Epithelial cell of proximal tubule (primary cell): ENCODE results near the gene BAIAP2L1. TPM values are rescaled to one million over a fixed set of nuclear protein-coding genes. Genes with fewer than 3 reads are reported as not detected.

Source experiments
- DNase-seq: peaks from one replicate; pipeline ENCODE4 v3.0.0-alpha.2; 2011; ENCODE audit warnings: low read depth
- H3K4me3 ChIP-seq: 2 replicates; pipeline ENCODE4 v1.5.1; 2011; ENCODE audit warnings: low read depth, mild to moderate bottlenecking, low read length
- CTCF ChIP-seq: conservative IDR thresholded peaks from 2 replicates; pipeline ENCODE4 v1.5.1; 2012; ENCODE audit warnings: low read depth, mild to moderate bottlenecking, low read length
- total RNA-seq: library from RNA; depleted of rRNA; stranded (reverse); fragments of >200 nt; gene quantifications from 2 replicates; pipeline ENCODE4 v1.2.3, GENCODE V29; 2015

The BAIAP2L1 gene
- total RNA-seq, 1 donor from 2014 or later: 46.8 TPM

DNA sequence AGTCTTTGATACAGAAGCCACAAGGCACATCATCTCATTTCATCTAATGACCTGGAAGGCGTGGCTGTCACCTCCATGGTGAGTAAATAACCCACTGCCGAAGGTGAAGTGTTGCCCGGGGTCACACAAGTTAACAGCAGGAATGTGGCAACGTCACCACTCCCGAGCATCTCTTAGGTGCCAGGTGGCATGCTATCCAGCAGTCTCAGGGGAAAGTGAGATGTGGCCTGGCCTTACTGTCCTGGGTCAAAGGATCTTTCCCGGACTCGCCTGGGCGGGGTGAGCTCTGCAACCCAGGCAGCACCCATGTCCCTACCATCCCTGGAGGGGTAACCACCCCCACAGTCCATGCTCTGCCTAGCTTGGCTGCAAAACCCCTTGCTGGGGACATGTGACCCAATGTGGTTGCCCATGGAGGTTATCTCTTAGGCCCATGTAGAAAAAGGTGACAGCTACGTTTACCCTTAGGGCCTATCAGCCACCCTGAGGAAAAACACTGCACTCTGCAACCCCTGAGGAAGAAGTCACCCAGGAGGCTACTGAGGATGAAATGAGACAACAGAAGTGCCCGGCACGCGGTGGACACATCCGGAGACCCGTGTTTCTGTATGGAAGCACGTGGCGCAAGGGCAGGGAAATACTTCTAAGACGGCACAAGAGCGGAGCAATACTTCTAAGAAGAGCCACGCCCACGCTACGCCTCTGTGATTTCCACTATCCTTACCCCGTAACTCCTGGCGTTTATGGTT lies 52.0 kb downstream of the BAIAP2L1 start:
- no peak overlapping the region for H3K4me3 ChIP-seq
- DNase-seq: no peak
- TF ChIP-seq CTCF: no peak

DNA sequence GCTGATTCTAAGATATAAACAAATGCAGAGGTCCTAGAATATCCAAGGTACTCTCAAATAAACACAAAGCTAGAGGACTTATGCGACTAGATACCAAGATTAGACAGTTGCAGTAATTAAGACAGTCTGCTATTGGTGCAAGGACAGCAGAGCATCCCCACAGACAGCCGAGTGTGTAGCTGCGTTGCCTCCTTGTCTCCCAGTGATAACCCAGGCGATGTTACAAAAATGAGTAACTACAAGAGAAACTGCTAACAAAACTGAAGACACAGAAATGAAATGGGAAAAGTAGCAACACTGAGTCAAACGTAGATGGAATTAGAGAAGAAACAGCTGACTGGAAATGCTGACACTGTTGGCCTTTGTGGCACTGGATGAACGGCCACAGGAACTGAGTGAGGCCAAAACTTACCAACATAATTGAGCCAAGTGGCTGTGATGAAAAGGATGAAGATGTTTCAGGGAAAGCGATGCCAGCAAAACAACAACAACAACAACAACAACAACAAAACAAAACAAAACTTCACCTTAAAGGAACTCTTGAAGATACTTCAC lies 54.3 kb downstream of the BAIAP2L1 start:
- no peak for TF ChIP-seq CTCF
- DNase-seq: no peak
- H3K4me3 ChIP-seq: no peak overlapping the region

- no peak overlapping the region for H3K4me3 ChIP-seq
- TF ChIP-seq CTCF: no peak
- DNase-seq: no peak
These were observed 59.8 kb downstream of the BAIAP2L1 start for GRCh38 chr7:98341106-98341505.

DNA sequence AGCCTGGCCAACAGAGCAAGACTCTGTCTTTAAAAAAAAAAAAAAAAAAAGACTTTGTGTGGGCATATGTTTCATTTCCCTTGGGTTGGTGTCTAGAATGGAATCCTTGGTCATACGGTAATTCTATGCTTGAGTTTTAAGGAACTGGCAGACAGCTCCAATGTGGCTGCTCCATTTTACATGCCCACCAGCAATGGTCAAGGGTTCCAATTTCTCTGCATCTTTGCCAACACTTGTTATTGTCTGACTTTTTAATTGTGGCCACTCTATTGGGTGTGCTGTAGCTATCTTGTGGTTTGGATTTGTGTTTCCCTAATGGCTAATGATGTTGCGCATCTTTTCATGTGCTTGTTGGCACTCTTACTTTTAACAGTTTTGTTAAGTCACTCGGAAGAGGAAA lies 61.8 kb downstream of the BAIAP2L1 start:
- H3K4me3 ChIP-seq: no peak overlapping the region
- no peak for TF ChIP-seq CTCF
- no peak for DNase-seq

DNA sequence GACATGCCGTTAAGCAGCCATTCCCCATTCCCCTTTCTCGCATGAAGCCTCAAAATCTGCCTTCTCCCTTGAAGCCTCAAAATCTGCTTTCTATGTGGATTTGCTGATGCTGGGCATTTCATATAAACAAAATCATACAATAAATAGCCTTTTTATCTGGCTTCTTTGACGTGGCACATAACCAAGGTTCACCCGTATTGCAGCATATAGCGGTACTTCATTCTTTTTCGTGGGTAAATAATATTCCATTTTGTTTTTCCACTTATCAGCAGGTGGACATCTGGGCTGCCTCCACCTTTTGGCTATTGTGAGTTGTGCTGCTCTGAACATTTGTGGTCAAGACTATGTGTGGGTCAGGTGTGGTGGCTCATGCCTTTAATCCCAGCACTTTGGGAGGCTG lies 62.4 kb downstream of the BAIAP2L1 start:
- no peak overlapping the region for H3K4me3 ChIP-seq
- DNase-seq: no peak
- TF ChIP-seq CTCF: no peak

DNA sequence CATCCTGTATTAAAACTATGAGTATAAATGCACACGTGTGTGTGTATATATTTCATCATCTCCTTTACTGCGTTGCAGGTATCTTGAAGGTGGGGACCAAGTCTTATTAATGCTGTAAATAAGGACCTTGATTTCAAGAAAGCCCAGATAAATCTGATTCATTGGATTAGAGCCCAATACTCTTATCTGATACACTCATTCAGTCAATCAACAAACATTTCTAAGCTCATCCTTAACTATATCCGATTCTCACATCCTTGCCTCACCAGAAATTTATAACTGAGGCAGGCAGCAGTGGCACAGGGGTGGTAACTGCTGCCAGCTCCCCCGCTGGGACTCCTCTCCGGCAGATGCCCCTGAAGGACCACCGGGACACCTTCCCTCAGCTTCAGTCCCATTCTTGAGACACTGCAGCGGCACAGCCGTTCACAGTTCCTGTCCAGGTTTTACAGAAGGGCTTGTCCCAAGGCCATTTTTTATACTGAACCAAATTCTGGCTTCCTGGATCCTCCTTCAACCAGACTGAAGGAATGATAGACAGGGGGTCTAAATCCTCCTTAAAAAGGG lies 65.4 kb downstream of the BAIAP2L1 start:
- H3K4me3 ChIP-seq: no peak overlapping the region
- DNase-seq: no peak
- no peak for TF ChIP-seq CTCF
